ENCODE data around the gene LTB4R2.

GRCh38 chr14:24310646-24311604 lies 985 bp downstream of the LTB4R2 start, which contains the start of gene LTB4R:
- no peak for TF ChIP-seq EZH2phosphoT487 (IDR thresholded peaks at IDR 0.05; ENCODE audit: insufficient read depth, low read depth)
- TF ChIP-seq EZH2 (IDR thresholded peaks at IDR 0.05; ENCODE audit: insufficient read depth, poor library complexity, severe bottlenecking) = no peak
